HG03354 (cell line): ENCODE data around the gene CDH3.

Experiments
- ATAC-seq: cut with Tn5 transposase; IDR thresholded peaks from one replicate; pipeline ENCODE4 v1.9.1; 2021; ENCODE audit warnings: mild to moderate bottlenecking; ENCODE audit not compliant: unreplicated experiment, poor library complexity, severe bottlenecking

Gene CDH3

GRCh38 chr16:68646953-68647659, 2.0 kb downstream of the CDH3 start:
- no peak for ATAC-seq

GRCh38 chr16:68651136-68651535, 6.0 kb downstream of the CDH3 start:
- ATAC-seq = no peak

- no peak for ATAC-seq
These were observed 7.5 kb downstream of the CDH3 start for GRCh38 chr16:68652659-68653058.

DNA sequence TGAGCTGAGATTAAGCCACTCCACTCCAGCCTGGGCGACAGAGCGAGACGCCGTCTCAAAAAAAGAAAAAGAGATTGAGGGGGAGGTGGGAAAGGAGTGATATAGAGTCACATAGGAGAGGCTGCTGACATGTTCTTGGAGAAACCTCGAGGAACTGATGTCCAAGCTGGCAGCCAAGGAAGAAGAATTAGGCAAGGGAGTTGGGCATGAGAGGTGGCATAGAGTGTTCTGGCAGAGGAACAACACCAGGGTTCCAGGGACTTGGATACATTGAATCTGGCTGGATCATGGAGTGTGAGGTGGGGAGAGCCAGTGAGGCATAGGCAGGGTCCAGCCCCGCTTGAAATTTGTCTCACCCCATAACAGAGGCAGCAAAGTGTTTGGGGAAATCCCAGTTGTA, 10.7 kb downstream of the CDH3 start:
- no peak for ATAC-seq

- ATAC-seq = no peak
These were observed 11.6 kb downstream of the CDH3 start for GRCh38 chr16:68656751-68657150.

DNA sequence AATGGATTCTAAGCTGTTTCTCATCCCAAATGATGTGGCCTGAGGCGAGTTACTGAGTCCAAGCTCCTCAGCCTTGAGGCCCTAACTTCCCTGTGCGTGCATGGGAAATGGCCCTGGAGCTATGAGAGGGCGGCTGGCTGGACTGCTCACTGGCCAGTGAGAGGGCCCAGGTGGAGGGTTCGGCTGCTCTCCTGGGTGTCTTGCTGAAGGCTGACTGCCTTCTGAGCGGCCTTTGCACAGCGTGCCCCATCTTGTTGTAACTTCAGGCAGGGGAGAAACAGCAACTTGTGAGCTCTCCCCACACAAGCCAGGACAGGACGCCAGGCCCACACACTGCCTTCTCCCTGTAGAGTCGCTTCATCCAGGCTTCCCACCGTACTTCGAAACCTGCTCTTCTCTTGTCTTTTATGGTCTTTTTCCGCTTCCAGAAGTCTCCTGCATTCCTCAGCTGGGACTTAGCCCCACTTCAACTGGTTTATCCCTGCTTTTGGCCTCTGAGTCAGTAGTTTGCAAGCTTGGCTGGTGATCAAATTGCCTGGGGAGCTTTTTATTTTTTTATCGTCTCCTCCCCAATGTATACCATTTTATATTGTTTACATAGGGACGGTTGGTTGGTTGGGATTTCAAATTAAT, 13.3 kb downstream of the CDH3 start:
- ATAC-seq = no peak

DNA sequence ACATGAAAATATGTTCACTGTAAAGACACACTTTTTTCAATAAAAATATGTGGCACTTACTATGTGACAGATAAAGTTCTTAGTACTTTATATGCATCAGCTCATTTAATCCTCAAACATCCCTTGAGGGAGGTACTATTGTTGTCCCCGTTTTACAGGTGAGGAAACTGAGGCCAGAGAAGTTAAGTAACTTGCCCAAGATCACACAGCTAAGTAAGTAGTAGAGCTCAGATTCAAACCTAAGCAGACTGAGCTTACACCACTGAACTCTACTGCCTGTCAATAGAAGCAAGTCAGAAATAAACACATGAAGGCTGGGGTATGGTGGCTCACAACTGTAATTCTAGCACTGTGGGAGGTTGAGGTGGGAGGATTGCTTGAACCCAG, 13.9 kb downstream of the CDH3 start:
- no peak for ATAC-seq

GRCh38 chr16:68659412-68660358, 14.6 kb downstream of the CDH3 start:
- no peak for ATAC-seq

DNA sequence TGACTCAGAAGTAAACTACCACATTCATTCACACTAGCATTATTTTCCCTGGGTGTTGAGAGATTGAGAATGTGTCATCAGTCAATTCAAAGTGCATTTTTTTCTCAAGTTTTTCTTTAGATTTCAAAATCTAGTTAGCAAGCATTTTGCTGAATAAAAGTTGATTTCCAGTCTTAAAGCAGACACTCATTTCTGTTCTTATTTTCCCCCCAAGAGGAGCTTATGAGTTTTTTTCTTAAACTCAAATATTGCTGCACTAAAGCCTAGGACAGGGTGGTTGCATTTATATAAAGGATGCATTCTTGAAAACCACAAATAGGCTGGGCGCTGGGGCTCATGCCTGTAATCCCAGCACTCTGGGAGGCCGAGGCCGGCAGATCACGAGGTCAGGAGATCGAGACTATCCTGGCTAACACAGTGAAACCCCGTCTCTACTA, 15.3 kb downstream of the CDH3 start:
- ATAC-seq = no peak

DNA sequence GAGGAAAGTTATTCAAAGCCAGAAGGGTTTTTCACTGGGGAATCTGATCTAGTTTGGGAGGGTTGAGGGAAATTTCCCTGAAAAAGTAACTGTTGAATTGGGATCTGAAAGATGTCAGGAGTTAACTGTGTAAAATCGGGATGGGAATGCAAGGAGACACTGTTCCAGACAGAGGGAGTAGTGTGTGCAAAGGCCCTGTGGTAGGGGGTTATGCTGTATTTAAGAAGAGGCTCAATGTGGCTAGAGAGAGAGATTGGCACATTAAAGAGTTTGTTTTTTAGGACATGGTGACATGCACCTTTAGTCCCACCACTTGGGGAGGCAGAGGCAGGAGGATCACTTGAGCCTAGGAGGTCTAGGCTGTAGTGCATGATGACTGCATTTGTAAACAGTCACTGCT, 16.9 kb downstream of the CDH3 start:
- no peak for ATAC-seq

DNA sequence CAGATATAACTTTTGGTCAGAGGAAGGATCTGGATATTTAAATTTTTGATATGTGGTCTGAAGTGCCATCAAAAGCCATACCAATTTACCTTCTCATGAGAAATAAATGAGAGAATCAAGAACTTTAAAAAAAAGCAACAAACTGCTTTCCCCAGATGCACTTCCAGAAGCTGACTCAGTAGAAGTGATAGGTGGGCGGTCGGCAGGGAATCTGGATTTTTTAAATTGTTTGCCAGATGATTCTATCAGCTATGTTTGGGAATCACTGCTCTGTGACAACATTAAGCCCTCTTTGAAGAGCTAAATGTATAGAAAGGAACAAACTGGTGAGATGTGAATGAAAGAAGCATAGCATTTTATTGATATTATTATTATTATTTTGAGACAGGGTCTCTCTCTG, 19.2 kb downstream of the CDH3 start:
- no peak for ATAC-seq

- ATAC-seq = no peak
These were observed 20.4 kb downstream of the CDH3 start for GRCh38 chr16:68665501-68665900.

DNA sequence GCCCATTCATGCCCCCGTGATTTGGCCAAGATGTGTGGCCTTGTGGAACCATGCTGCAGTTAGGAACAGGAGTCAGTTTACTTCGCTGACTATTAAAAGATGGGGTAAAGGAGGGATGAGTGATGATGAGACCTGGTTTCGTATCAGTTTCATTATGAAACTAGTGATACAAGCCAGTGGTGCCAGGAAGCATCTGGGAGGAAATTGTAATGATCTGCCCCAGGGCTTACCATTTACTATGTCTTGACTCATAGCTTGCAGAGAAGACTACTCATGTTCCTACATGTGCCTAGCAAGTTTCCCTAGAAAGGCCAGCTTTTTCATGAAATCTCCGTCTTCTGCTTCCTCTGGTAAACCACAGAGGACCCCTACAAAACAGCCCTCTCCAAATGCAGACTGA, 23.2 kb downstream of the CDH3 start:
- ATAC-seq = peak; percentile 62

DNA sequence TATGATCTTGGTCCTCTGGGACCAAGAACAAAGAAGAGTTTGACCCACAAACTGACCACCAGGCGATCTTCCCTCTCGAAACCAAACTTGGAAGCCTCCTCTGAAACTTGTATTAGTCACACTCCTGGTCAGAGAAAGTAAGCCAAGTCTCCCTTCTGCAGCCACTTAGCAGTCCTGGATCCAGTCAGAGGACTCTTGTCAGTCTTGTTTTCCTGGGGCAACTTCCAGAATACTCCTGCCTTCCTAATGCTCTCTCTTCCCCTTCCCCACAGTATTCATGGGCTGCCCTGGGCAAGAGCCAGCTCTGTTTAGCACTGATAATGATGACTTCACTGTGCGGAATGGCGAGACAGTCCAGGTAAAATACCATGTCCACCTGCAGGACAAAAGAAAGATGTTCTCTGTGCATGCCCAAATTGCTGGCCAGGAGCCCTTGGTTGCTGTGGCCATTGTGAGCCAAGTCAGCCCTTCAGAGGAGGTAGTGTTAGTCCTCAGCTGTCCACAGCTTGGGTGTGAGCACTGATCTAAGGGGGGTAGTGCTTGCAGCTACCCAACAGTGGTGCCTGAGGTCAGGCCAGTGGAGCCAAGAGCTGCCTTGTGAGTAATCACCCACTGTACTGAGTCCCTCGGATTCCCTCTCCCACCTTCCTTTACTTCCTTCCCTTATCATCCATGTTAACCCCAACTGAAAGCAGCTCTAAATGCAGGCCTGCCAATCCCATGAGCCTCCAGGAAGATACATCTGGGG, 31.2 kb downstream of the CDH3 start:
- ATAC-seq = no peak

DNA sequence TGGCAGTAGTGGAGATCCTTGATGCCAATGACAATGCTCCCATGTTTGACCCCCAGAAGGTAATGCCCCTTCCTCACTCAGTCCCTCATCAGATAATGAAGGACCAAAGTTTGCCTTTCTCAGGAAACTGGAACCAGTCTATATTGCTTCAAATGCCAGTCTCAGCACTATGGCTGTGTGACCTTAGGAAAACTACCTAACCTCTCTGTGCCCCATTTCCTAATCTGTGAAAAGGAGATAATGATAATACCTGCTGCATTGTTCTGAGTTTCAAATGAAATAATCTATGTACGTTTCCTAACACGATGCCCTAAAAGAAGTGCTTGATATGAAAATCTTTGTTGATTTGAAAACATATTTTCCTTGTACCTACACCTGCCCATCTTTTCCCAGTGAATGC, 35.9 kb downstream of the CDH3 start:
- ATAC-seq = no peak

DNA sequence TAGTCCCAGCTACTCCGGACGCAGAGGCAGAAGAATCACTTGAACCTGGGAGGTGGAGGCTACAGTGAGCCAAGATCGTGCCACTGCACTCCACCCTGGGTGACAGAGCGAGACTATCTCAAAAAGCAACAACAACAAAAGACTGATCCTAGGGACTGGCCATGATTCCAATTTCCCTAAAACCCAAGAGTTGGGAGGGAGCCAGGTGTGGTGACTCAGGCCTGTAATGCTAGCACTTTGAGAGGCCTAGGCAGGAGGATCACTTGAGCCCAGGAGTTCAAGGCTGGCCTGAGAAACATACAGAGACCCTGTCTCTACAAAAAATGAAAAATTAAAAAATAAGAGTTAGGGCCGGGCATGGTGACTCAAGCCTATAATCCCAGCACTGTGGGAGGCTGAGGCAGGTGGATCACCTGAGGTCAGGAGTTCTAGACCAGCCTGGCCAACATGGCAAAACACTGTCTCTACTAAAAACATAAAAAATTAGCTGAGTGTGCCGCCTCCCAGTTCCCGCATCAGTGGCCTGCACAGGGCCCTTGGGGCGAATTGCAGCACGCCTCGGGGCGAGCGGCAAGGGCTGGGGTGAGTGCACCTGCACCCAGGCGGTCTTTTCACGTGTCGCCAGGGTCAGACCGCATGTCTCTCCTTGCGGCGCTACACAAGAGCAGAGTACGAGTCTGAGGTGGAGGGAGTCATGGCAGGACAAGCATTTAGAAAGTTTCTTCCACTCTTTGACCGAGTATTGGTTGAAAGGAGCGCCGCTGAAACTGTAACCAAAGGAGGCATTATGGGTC, 40.8 kb downstream of the CDH3 start:
- no peak for ATAC-seq

GRCh38 chr16:68686905-68687304, 41.8 kb downstream of the CDH3 start:
- no peak for ATAC-seq

DNA sequence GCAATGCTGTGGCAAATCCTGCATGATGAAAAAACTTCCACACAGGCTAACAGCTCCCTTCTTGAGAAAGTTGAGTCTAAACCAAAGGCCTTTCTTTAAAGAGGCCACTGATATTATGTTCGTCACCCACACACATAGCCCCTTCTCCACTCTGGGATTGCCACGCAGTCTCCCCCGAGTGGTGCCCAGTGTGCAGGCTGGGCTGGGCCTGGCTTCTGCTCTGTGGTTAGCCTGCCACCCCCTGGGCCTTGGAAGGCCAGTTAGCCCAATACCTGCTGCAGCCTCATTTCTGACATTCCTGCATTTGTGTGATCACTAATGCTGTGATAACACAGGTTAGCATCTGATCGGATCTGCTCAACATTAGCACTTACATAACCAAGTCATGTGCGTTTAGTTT, 44.8 kb downstream of the CDH3 start:
- ATAC-seq = no peak

DNA sequence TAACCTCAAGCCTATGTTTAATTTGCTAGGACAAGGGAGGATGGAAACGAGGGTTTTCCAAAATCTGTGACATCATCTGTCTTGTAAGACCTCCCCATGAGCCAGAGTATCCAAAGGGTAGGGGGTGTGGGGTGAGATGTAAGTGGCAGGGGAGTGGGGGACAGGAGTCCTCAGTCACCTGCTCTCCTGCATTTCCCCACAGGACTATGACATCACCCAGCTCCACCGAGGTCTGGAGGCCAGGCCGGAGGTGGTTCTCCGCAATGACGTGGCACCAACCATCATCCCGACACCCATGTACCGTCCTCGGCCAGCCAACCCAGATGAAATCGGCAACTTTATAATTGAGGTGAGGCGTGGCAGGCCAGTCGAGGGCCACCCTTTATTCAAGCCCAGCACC, 50.5 kb downstream of the CDH3 start:
- ATAC-seq = no peak
